GM23248 (cell line): Measurements from ENCODE around the gene PWP1. TPM values are rescaled to one million over a fixed set of nuclear protein-coding genes. Genes with fewer than 3 reads are reported as not detected.

Experiments
- DNase-seq: peaks from one replicate; pipeline ENCODE4 v3.0.0-alpha.2; 2015
- H2AFZ ChIP-seq: fragments of 200-600 bp; sonication (generic); 2 replicates; pipeline ENCODE4 v1.6.1; 2016; ENCODE audit warnings: antibody characterized with exemption
- H3F3A ChIP-seq: fragments of 200-600 bp; sonication (generic); 2 replicates; pipeline ENCODE4 v1.6.1; 2016; ENCODE audit warnings: mild to moderate bottlenecking, antibody characterized with exemption, mixed run types; ENCODE audit not compliant: insufficient read depth
- H3K27ac ChIP-seq: fragments of 200-600 bp; sonication (generic); 2 replicates; pipeline ENCODE4 v1.5.1; 2016; ENCODE audit warnings: mild to moderate bottlenecking
- H3K27me3 ChIP-seq: fragments of 200-600 bp; sonication (generic); replicated peaks from 2 replicates; pipeline ENCODE4 v1.6.1; 2016; ENCODE audit warnings: mild to moderate bottlenecking; ENCODE audit not compliant: insufficient read depth
- H3K36me3 ChIP-seq: fragments of 200-600 bp; sonication (generic); 2 replicates; pipeline ENCODE4 v1.6.1; 2016; ENCODE audit warnings: low read depth, mild to moderate bottlenecking
- H3K4me1 ChIP-seq: fragments of 200-600 bp; sonication (generic); 2 replicates; pipeline ENCODE4 v1.6.1; 2016; ENCODE audit warnings: mild to moderate bottlenecking; ENCODE audit not compliant: insufficient read depth
- H3K4me2 ChIP-seq: fragments of 200-600 bp; sonication (generic); one replicate; pipeline ENCODE4 v1.6.1; 2016; ENCODE audit warnings: mild to moderate bottlenecking; ENCODE audit not compliant: unreplicated experiment
- H3K4me3 ChIP-seq: fragments of 200-600 bp; sonication (generic); 2 replicates; pipeline ENCODE4 v1.5.1; 2016; ENCODE audit warnings: mild to moderate bottlenecking
- H3K79me2 ChIP-seq: fragments of 200-600 bp; sonication (generic); 2 replicates; pipeline ENCODE4 v1.6.1; 2016; ENCODE audit warnings: mild to moderate bottlenecking; ENCODE audit not compliant: insufficient read depth
- H3K9ac ChIP-seq: fragments of 200-600 bp; sonication (generic); 2 replicates; pipeline ENCODE4 v1.6.1; 2016; ENCODE audit warnings: mild to moderate bottlenecking
- H3K9me2 ChIP-seq: fragments of 200-600 bp; sonication (generic); 2 replicates; pipeline ENCODE4 v1.6.1; 2016; ENCODE audit warnings: mixed run types, mild to moderate bottlenecking, moderate library complexity; ENCODE audit not compliant: insufficient read depth
- H3K9me3 ChIP-seq: fragments of 200-600 bp; sonication (generic); one replicate; pipeline ENCODE4 v1.6.1; 2017; ENCODE audit warnings: low read depth
- H4K20me1 ChIP-seq: fragments of 200-600 bp; sonication (generic); 2 replicates; pipeline ENCODE4 v1.6.0; 2016; ENCODE audit not compliant: insufficient read depth
- EZH2 ChIP-seq: fragments of 200-600 bp; sonication (generic); IDR thresholded peaks from 2 replicates; pipeline ENCODE4 v1.6.1; 2018; ENCODE audit warnings: antibody characterized with exemption, mild to moderate bottlenecking; ENCODE audit not compliant: insufficient read depth, poor library complexity, severe bottlenecking
- EZH2phosphoT487 ChIP-seq: fragments of 200-600 bp; sonication (generic); IDR thresholded peaks from 2 replicates; pipeline ENCODE4 v1.6.1; 2018; ENCODE audit warnings: antibody characterized with exemption, moderate library complexity, mild to moderate bottlenecking, low read depth; ENCODE audit not compliant: insufficient read depth
- WGBS, 2 experiments: methylation state at CpG; one replicate each; pipeline ENCODE4 v1.1.6; 2015 to 2017; ENCODE audit warnings: low lambda C conversion rate in 2 of 2, low coverage in 1 of 2; ENCODE audit errors: missing lambda C conversion rate in 2 of 2; 5-methylcytosine and 5-hydroxymethylcytosine counted together
- in situ Hi-C: fragments of 300-500 bp; cut with MboI; formaldehyde crosslinking; loops from 2 replicates; pipeline ENCODE4 v1.15.0; 2020
- polyA plus RNA-seq: library from polyadenylated mRNA; unstranded; fragments of >200 nt; fragmentation: Nextera tagmentation; extraction: Ambion mirVana; gene quantifications from 2 replicates; pipeline ENCODE4 v1.2.1, GENCODE V29; 2016
- total RNA-seq: library from RNA; depleted of rRNA; stranded (reverse); fragments of >200 nt; shearing (Covaris generic); gene quantifications from 2 replicates; pipeline ENCODE4 v1.2.3, GENCODE V29; 2014

Gene PWP1
- total and polyA plus RNA-seq, 2 experiments from 2014 or later, result 73.7 to 97.0 TPM

DNA sequence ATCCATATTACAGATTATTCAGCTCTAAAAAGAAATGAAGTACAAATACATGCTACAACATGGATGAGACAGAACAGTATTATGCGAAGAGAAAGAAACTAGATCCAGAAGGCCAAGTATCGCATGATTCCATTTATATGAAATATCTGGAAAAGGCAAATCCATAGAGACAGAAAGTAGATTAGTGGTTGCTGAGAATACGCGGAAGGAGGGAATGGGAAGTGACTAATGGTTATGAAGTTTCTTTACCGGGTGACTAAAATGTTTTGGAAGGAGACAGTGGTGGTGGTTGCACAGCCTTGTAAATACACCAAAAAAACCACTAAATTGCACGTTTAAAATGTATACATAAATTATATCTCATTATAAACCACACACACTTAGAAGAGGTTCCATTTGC is 62.9 kb downstream of the PWP1 start:
- Histone ChIP-seq H3K4me2 (peak overlapping the region; percentile 85), H3K4me3 (peak overlapping the region; percentile 64), H3K9me3 (no peaks in the 10 kb centered on the region), H3F3A (peaks cover 55% of the 10 kb centered on the region), H3K9me2 (no peaks in the 10 kb centered on the region), H2AFZ (no peak overlapping the region), H4K20me1 (no peaks in the 10 kb centered on the region; the same call in 1 of the 2 replicates), H3K79me2 (peaks cover 67% of the 10 kb centered on the region), H3K27me3 (no peaks in the 10 kb centered on the region), H3K4me1 (peaks cover 40% of the 10 kb centered on the region), H3K27ac (peak overlapping the region; percentile 90), H3K36me3 (peaks cover 55% of the 10 kb centered on the region), H3K9ac (peak overlapping the region; percentile 59)
- DNase-seq, result peak; percentile 89
- WGBS, 2 experiments, result 7 to 8% methylated on average over 6 of the region's 6 CpGs
- in situ Hi-C loops, result no loop called here
- TF ChIP-seq EZH2phosphoT487 (no peak), EZH2 (no peak)

DNA sequence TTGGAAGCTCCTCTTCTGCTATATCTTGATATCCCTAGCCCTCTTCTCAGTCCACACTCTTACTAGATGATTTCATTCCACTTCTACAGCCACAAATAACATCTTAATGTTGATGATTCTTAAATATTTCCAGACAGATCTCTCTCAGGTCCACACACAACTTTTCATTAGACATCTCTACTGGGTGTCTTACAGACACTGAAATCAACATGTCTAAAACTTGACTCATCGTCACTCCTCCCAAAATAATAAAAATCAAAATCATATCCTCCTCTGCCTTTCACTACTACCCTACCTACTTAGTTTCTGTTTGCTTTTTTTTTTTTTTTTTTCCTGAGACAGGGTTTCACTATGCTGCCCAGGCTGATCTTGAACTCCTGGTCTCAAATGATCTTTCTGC is 63.5 kb downstream of the PWP1 start:
- peak overlapping the region; percentile 90 for H3K27ac ChIP-seq

DNA sequence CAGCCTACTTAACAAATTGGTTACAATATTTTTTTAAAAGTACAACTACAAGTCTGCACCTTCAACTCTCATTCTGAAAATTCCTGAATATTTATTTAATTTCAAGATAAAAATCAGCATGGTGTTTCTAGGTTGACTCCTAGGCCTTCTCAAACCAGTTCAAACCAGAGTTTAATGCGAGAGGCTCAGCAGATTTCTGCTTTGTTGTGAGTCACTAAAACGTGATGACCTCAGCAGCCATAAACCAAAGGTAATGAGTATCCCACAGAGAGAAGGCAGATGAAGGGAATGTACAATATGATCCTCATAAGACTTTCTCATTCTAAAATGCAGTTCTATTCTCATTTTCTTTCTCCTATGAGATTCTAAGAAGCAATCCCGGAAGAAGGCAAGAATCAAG is 73.8 kb downstream of the PWP1 start:
- Histone ChIP-seq H3K27me3 (no peaks in the 10 kb centered on the region), H3K4me2 (peak overlapping the region; percentile 100), H3F3A (peaks cover 13% of the 10 kb centered on the region), H3K4me1 (peaks cover 11% of the 10 kb centered on the region), H3K79me2 (peaks cover 61% of the 10 kb centered on the region), H3K9ac (peak overlapping the region; percentile 94), H4K20me1 (no peaks in the 10 kb centered on the region), H3K9me3 (no peaks in the 10 kb centered on the region), H3K9me2 (no peaks in the 10 kb centered on the region), H3K4me3 (peak overlapping the region; percentile 97), H3K27ac (peak overlapping the region; percentile 89), H3K36me3 (peaks cover 26% of the 10 kb centered on the region), H2AFZ (peak overlapping the region; percentile 68)
- no peak for TF ChIP-seq EZH2
- TF ChIP-seq EZH2phosphoT487, result no peak
- peak; percentile 96 for DNase-seq
- in situ Hi-C loops, result no loop called here
- WGBS, 2 experiments, result 1 to 2% methylated on average over 3 of the region's 3 CpGs

More for the DNA sequence above, 63.5 kb downstream of the PWP1 start:
- TF ChIP-seq EZH2 (no peak), EZH2phosphoT487 (0 out of 2 replicates have a peak, but pooled peaks have one; percentile 17)
- Histone ChIP-seq H3K4me3 (peak overlapping the region; percentile 64), H3K36me3 (peaks cover 55% of the 10 kb centered on the region), H4K20me1 (no peaks in the 10 kb centered on the region; the same call in 1 of the 2 replicates), H3K9me2 (no peaks in the 10 kb centered on the region), H3K27me3 (no peaks in the 10 kb centered on the region), H3K4me1 (peaks cover 40% of the 10 kb centered on the region), H2AFZ (no peak overlapping the region), H3K4me2 (peak overlapping the region; percentile 85), H3K79me2 (peaks cover 70% of the 10 kb centered on the region), H3K9ac (peak overlapping the region; percentile 59), H3K9me3 (no peaks in the 10 kb centered on the region), H3F3A (peaks cover 55% of the 10 kb centered on the region)
- in situ Hi-C loops, result no loop called here
- DNase-seq, result peak; percentile 68
- WGBS, 2 experiments, result 0% methylated on average over 1 of the region's 1 CpG

DNA sequence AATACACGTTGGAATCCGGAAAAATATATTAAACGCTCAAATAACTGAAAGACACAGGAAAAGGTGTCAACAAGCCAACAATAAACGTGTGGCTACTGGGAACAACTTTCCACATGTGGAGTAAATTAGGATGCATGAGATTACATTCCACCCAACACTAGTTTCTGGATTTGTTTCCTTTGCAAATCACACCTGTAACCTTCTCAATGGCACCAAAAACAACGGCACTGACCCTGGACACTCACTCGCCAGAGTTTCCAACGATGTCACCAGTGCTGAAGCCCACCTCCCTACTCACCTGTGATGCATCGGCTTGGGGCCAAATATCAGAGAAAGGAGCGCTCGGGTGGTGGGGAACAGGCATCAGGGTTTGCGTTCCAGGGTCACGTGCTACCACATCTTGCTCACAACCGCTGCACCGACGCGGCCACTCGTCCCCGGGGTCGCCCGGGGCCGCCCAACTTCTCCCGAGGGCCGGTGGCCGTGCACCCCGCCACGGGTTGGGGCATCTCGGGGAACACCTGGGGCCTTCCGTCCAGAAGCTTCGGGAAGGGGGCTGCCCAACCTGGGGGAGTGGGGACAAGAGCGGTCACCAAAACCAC is 74.7 kb downstream of the PWP1 start:
- peak overlapping the region; percentile 58 for H2AFZ ChIP-seq
- no peaks in the 10 kb centered on the region for H4K20me1 ChIP-seq

More for the DNA sequence above, 74.7 kb downstream of the PWP1 start:
- Histone ChIP-seq H3K9me2 (no peaks in the 10 kb centered on the region), H3K4me1 (peaks cover 11% of the 10 kb centered on the region), H3K4me3 (peak overlapping the region; percentile 97), H3K27me3 (no peaks in the 10 kb centered on the region), H3K36me3 (peaks cover 17% of the 10 kb centered on the region), H3K27ac (peak overlapping the region; percentile 89), H3F3A (peaks cover 13% of the 10 kb centered on the region), H3K9me3 (no peaks in the 10 kb centered on the region), H3K9ac (peak overlapping the region; percentile 94), H3K79me2 (peaks cover 52% of the 10 kb centered on the region), H3K4me2 (peak overlapping the region; percentile 100)
- TF ChIP-seq EZH2, result no peak
- in situ Hi-C loops, result no loop called here
- WGBS, 2 experiments, result 1 to 2% methylated on average over 28 of the region's 30 CpGs
- peak; percentile 52 for DNase-seq
